ENCODE measurements around the gene TXNDC2.

GRCh38 chr18:9884532-9885140 is 1.1 kb upstream of the TXNDC2 start:
- TF ChIP-seq, protein P1, sequence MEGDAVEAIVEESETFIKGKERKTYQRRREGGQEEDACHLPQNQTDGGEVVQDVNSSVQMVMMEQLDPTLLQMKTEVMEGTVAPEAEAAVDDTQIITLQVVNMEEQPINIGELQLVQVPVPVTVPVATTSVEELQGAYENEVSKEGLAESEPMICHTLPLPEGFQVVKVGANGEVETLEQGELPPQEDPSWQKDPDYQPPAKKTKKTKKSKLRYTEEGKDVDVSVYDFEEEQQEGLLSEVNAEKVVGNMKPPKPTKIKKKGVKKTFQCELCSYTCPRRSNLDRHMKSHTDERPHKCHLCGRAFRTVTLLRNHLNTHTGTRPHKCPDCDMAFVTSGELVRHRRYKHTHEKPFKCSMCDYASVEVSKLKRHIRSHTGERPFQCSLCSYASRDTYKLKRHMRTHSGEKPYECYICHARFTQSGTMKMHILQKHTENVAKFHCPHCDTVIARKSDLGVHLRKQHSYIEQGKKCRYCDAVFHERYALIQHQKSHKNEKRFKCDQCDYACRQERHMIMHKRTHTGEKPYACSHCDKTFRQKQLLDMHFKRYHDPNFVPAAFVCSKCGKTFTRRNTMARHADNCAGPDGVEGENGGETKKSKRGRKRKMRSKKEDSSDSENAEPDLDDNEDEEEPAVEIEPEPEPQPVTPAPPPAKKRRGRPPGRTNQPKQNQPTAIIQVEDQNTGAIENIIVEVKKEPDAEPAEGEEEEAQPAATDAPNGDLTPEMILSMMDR (IDR thresholded peaks at IDR 0.05 in 4 of 5, conservative IDR thresholded peaks at IDR 0.05 in 1 of 5) = no peak
- no peak for TF ChIP-seq POLR2A (IDR thresholded peaks at IDR 0.05)
